ENCODE measurements around the gene UBAP2.
"Not testable (repeated sequence)": the region's sequence is repeated elsewhere in the genome, so short reads cannot be mapped to it uniquely, and the experiment has no call there.

Gene UBAP2

GRCh38 chr9:33964086-33964768 is 84.5 kb downstream of the UBAP2 start:
- H4K8ac ChIP-seq (ENCODE audit: low read depth, low read length), result no peak overlapping the region
- H3K4me1 ChIP-seq (ENCODE audit: control insufficient read depth in 1 of 2, insufficient read depth in 2 of 2, low read length in 2 of 2), result no peaks in the 10 kb centered on the region
- no peak overlapping the region for H3K14ac ChIP-seq (ENCODE audit: low read length)
- no peak for DNase-seq
- no peak overlapping the region for H3K4me3 ChIP-seq (ENCODE audit: low read depth, low read length)
- no peak overlapping the region for H2BK120ac ChIP-seq (ENCODE audit: insufficient read depth, low read length, poor library complexity)
- no peaks in the 10 kb centered on the region for H3K9me3 ChIP-seq (ENCODE audit: insufficient read depth, low read depth, low read length)
- WGBS (ENCODE audit: extremely low coverage, insufficient coverage, insufficient read length), result no CpG with 5 or more reads among the region's 2 CpGs
- no peak overlapping the region for H3K27ac ChIP-seq (ENCODE audit: low read depth, low read length)
- H3K36me3 ChIP-seq (ENCODE audit: control insufficient read depth in 1 of 2, insufficient read depth in 2 of 2, low read length in 2 of 2), result peaks cover 7 to 9% of the 10 kb centered on the region in 2 experiments
- no peak overlapping the region for H3K4me2 ChIP-seq (ENCODE audit: low read length)
- no peak overlapping the region for H2AK5ac ChIP-seq (ENCODE audit: low read length)
- no peak overlapping the region for H4K12ac ChIP-seq (ENCODE audit: low read depth, low read length)
- no peak overlapping the region for H2BK12ac ChIP-seq (ENCODE audit: low read length)
- H2AFZ ChIP-seq (ENCODE audit: insufficient read depth, low read length, poor library complexity), result no peak overlapping the region
- H3K23ac ChIP-seq (ENCODE audit: low read length), result no peak overlapping the region
- H3K18ac ChIP-seq (ENCODE audit: low read length), result no peak overlapping the region
- no peaks in the 10 kb centered on the region for H3K79me2 ChIP-seq (ENCODE audit: control insufficient read depth, insufficient read depth, low read length, poor library complexity)
- no peak overlapping the region for H4K91ac ChIP-seq (ENCODE audit: low read depth, low read length)
- H2BK5ac ChIP-seq (ENCODE audit: low read depth, low read length, poor library complexity), result no peak overlapping the region
- H3K27me3 ChIP-seq (ENCODE audit: insufficient read depth, low read length), result no peaks in the 10 kb centered on the region
- H3K9ac ChIP-seq (ENCODE audit: low read length), result no peak overlapping the region
- H3K4ac ChIP-seq (ENCODE audit: low read depth, low read length), result no peak overlapping the region
- H3K79me1 ChIP-seq (ENCODE audit: low read length), result no peaks in the 10 kb centered on the region

- H4K8ac ChIP-seq (ENCODE audit: low read depth, low read length); H2AFZ ChIP-seq (ENCODE audit: insufficient read depth, low read length, poor library complexity); H3K23ac ChIP-seq (ENCODE audit: low read length); H3K27ac ChIP-seq (ENCODE audit: low read depth, low read length); H4K12ac ChIP-seq (ENCODE audit: low read depth, low read length); H3K18ac ChIP-seq (ENCODE audit: low read length); H2BK12ac ChIP-seq (ENCODE audit: low read length); H3K4me3 ChIP-seq (ENCODE audit: low read depth, low read length); H3K9ac ChIP-seq (ENCODE audit: low read length); H3K79me2 ChIP-seq (ENCODE audit: control insufficient read depth, insufficient read depth, low read length, poor library complexity); H2BK5ac ChIP-seq (ENCODE audit: low read depth, low read length, poor library complexity); DNase-seq; H3K79me1 ChIP-seq (ENCODE audit: low read length); H3K9me3 ChIP-seq (ENCODE audit: insufficient read depth, low read depth, low read length); H4K91ac ChIP-seq (ENCODE audit: low read depth, low read length); H3K4ac ChIP-seq (ENCODE audit: low read depth, low read length); H2BK120ac ChIP-seq (ENCODE audit: insufficient read depth, low read length, poor library complexity); H3K27me3 ChIP-seq (ENCODE audit: insufficient read depth, low read length); H2AK5ac ChIP-seq (ENCODE audit: low read length); H3K14ac ChIP-seq (ENCODE audit: low read length); H3K4me2 ChIP-seq (ENCODE audit: low read length); H3K4me1 ChIP-seq (ENCODE audit: control insufficient read depth in 1 of 2, insufficient read depth in 2 of 2, low read length in 2 of 2): not testable (repeated sequence)
- peaks cover 15 to 17% of the 10 kb centered on the region in 2 experiments for H3K36me3 ChIP-seq (ENCODE audit: control insufficient read depth in 1 of 2, insufficient read depth in 2 of 2, low read length in 2 of 2)
- no CpG with 5 or more reads among the region's 7 CpGs for WGBS (ENCODE audit: extremely low coverage, insufficient coverage, insufficient read length)
These were observed 86.2 kb downstream of the UBAP2 start for GRCh38 chr9:33962468-33962867.

- peaks cover 24 to 25% of the 10 kb centered on the region in 2 experiments for H3K36me3 ChIP-seq (ENCODE audit: control insufficient read depth in 1 of 2, insufficient read depth in 2 of 2, low read length in 2 of 2)
- no peak overlapping the region for H3K9ac ChIP-seq (ENCODE audit: low read length)
- H3K79me2 ChIP-seq (ENCODE audit: control insufficient read depth, insufficient read depth, low read length, poor library complexity), result no peaks in the 10 kb centered on the region
- no peak overlapping the region for H3K14ac ChIP-seq (ENCODE audit: low read length)
- no peak overlapping the region for H3K23ac ChIP-seq (ENCODE audit: low read length)
- H3K4me1 ChIP-seq (ENCODE audit: control insufficient read depth in 1 of 2, insufficient read depth in 2 of 2, low read length in 2 of 2), result no peaks in the 10 kb centered on the region
- H2BK120ac ChIP-seq (ENCODE audit: insufficient read depth, low read length, poor library complexity), result no peak overlapping the region
- no peak overlapping the region for H3K27ac ChIP-seq (ENCODE audit: low read depth, low read length)
- no peak overlapping the region for H3K4ac ChIP-seq (ENCODE audit: low read depth, low read length)
- H3K4me3 ChIP-seq (ENCODE audit: low read depth, low read length), result no peak overlapping the region
- no peak overlapping the region for H3K4me2 ChIP-seq (ENCODE audit: low read length)
- H2BK5ac ChIP-seq (ENCODE audit: low read depth, low read length, poor library complexity), result no peak overlapping the region
- H2AFZ ChIP-seq (ENCODE audit: insufficient read depth, low read length, poor library complexity), result no peak overlapping the region
- DNase-seq, result no peak
- no peak overlapping the region for H2BK12ac ChIP-seq (ENCODE audit: low read length)
- H4K91ac ChIP-seq (ENCODE audit: low read depth, low read length), result no peak overlapping the region
- H4K8ac ChIP-seq (ENCODE audit: low read depth, low read length), result no peak overlapping the region
- no CpG with 5 or more reads among the region's 2 CpGs for WGBS (ENCODE audit: extremely low coverage, insufficient coverage, insufficient read length)
- no peak overlapping the region for H4K12ac ChIP-seq (ENCODE audit: low read depth, low read length)
- no peaks in the 10 kb centered on the region for H3K79me1 ChIP-seq (ENCODE audit: low read length)
- no peaks in the 10 kb centered on the region for H3K9me3 ChIP-seq (ENCODE audit: insufficient read depth, low read depth, low read length)
- no peak overlapping the region for H3K18ac ChIP-seq (ENCODE audit: low read length)
- H3K27me3 ChIP-seq (ENCODE audit: insufficient read depth, low read length), result no peaks in the 10 kb centered on the region
- no peak overlapping the region for H2AK5ac ChIP-seq (ENCODE audit: low read length)
These were observed 89.0 kb downstream of the UBAP2 start for GRCh38 chr9:33959725-33960124.

- H4K12ac ChIP-seq (ENCODE audit: low read depth, low read length), result no peak overlapping the region
- H3K18ac ChIP-seq (ENCODE audit: low read length), result no peak overlapping the region
- no peaks in the 10 kb centered on the region for H3K79me1 ChIP-seq (ENCODE audit: low read length)
- no peak overlapping the region for H3K4me2 ChIP-seq (ENCODE audit: low read length)
- no peak overlapping the region for H4K91ac ChIP-seq (ENCODE audit: low read depth, low read length)
- no peaks in the 10 kb centered on the region for H3K27me3 ChIP-seq (ENCODE audit: insufficient read depth, low read length)
- H3K79me2 ChIP-seq (ENCODE audit: control insufficient read depth, insufficient read depth, low read length, poor library complexity), result no peaks in the 10 kb centered on the region
- no peak overlapping the region for H3K23ac ChIP-seq (ENCODE audit: low read length)
- no peak overlapping the region for H2BK5ac ChIP-seq (ENCODE audit: low read depth, low read length, poor library complexity)
- no peak overlapping the region for H4K8ac ChIP-seq (ENCODE audit: low read depth, low read length)
- no peak overlapping the region for H3K4ac ChIP-seq (ENCODE audit: low read depth, low read length)
- no peak overlapping the region for H3K27ac ChIP-seq (ENCODE audit: low read depth, low read length)
- no peak overlapping the region for H3K14ac ChIP-seq (ENCODE audit: low read length)
- H2BK12ac ChIP-seq (ENCODE audit: low read length), result no peak overlapping the region
- no peak overlapping the region for H2AFZ ChIP-seq (ENCODE audit: insufficient read depth, low read length, poor library complexity)
- peaks cover 32% of the 10 kb centered on the region in 2 experiments for H3K36me3 ChIP-seq (ENCODE audit: control insufficient read depth in 1 of 2, insufficient read depth in 2 of 2, low read length in 2 of 2)
- no peak overlapping the region for H2BK120ac ChIP-seq (ENCODE audit: insufficient read depth, low read length, poor library complexity)
- no peak for DNase-seq
- H3K4me3 ChIP-seq (ENCODE audit: low read depth, low read length), result no peak overlapping the region
- H3K4me1 ChIP-seq (ENCODE audit: control insufficient read depth in 1 of 2, insufficient read depth in 2 of 2, low read length in 2 of 2), result no peaks in the 10 kb centered on the region
- no peak overlapping the region for H3K9ac ChIP-seq (ENCODE audit: low read length)
- no CpG with 5 or more reads among the region's 4 CpGs for WGBS (ENCODE audit: extremely low coverage, insufficient coverage, insufficient read length)
- no peak overlapping the region for H2AK5ac ChIP-seq (ENCODE audit: low read length)
- no peaks in the 10 kb centered on the region for H3K9me3 ChIP-seq (ENCODE audit: insufficient read depth, low read depth, low read length)
These were observed 92.1 kb downstream of the UBAP2 start for GRCh38 chr9:33956544-33956943.
